Endometrial microvascular endothelial cells (primary cell): ENCODE data around the gene HORMAD1. TPM values are rescaled to one million over a fixed set of nuclear protein-coding genes. Genes with fewer than 3 reads are reported as not detected.
"Not testable (repeated sequence)": the region's sequence is repeated elsewhere in the genome, so short reads cannot be mapped to it uniquely, and the experiment has no call there.

Source experiments
- in situ Hi-C: cut with HindIII; loops from 2 replicates; pipeline ENCODE4 v1.10.0; 2017; ENCODE audit warnings: low sequenced_read_pairs, low pct_unique_long_range_greater_than_20kb; ENCODE audit errors: inconsistent ontology term
- total RNA-seq: library from RNA; depleted of rRNA; stranded (reverse); fragments of >200 nt; gene quantifications from one replicate; pipeline ENCODE4 v1.2.3, GENCODE V29; 2015; ENCODE audit errors: inconsistent ontology term

The HORMAD1 gene
- total RNA-seq, 1 donor from 2014 or later: not detected

DNA sequence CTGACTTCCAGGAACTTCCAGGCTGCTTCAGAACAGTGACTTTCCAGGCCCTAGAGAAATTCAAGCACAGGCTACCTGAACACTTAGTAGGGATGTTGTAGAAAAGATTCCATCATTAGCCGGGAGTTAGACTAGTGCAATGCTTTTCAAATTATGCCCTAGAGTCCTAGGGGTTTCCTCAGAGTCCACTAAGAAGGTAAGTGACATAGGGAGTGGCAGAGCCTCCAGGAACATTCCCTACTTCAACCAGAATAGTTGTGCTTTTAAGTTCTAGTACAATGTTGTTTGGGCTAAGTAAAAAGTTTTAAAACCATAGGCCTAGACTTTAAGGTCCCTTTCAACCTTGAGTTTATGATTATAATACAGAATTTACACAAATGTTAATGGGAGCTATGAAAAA is 14.6 kb downstream of the HORMAD1 start:
- in situ Hi-C loops: no loop called here

DNA sequence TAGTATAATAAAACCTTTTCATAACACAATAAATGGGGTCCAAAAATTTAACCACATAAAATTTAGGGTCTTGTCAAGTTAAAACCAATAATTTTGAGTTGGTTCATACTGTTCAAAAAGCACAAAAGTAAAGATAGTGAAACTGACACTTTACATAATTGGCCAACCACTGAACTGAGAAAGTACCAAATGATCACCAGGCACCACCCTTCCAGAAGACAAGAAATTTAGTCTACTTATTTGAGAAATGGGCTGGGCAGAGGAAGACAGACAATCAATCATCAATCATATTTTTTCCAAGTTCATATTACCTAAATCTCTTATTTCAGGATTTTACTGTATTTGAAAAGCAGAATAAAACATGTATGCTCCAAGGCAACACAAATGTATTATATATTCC is 17.3 kb downstream of the HORMAD1 start:
- in situ Hi-C loops: no loop called here

GRCh38 chr1:150696995-150697927 is 23.4 kb downstream of the HORMAD1 start, which contains the start of gene GOLPH3L:
Gene GOLPH3L (minus strand): TSS chr1:150697154. CDS start chr1:150694838, 2,316 bp downstream.
- in situ Hi-C loops: no loop called here

- in situ Hi-C loops: no loop called here
These were observed 24.1 kb downstream of the HORMAD1 start for GRCh38 chr1:150696590-150696989.

DNA sequence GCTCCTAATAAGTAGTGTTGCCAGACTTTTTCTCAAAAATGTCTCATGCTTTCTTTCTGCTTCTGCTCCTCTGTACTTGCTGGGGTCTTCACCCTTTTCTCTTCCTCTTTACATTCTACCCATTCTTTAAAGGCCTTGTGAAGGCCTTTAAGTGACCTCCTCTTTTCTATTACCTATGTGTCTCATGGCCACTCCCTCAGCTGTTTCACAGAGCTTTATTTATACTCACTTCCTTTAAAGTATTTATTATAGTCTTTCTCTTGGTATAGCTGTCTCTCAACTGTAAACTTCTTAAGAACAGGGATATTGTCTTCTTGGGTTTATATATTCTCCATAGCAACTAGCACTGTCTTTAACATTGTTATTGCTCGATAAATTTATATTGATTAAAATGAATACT is 24.5 kb downstream of the HORMAD1 start:
- in situ Hi-C loops: no loop called here

DNA sequence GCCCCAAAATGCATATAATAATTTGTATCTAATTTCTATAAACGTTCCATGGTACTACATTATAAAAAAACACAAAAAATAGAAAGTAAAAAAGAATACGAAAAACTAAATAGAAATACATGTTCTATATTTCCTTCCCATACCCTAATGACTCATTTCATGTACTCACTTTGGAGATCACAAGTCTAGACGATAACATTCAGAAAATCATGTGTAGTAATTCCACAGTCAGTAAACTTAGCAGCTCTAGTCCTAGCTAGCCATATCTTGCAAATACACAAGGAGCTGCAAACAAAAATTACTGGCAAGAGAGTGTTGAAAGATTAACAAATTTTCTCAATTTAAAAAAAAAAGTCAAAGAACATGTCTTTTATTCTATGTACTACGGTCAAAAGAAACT is 25.1 kb downstream of the HORMAD1 start:
- in situ Hi-C loops: no loop called here

DNA sequence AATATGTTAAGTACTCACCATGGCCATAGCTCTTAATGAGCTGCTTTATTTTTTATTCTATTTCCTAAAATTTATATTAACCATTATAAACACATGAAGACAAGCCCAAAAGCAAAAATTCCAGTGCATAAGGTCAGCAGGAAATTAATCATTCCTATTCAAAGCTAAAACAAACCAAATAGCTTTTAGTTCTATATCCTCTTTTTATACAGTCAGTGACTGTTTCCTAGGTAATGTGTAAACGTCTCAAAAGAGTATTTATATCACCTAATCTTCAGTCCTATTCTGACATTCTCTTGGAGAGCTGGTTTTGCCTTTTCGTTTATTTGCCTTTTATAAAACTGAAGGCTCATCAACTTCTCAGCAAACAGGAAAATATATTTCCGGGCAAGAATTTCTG is 28.0 kb downstream of the HORMAD1 start:
- in situ Hi-C loops: no loop called here

DNA sequence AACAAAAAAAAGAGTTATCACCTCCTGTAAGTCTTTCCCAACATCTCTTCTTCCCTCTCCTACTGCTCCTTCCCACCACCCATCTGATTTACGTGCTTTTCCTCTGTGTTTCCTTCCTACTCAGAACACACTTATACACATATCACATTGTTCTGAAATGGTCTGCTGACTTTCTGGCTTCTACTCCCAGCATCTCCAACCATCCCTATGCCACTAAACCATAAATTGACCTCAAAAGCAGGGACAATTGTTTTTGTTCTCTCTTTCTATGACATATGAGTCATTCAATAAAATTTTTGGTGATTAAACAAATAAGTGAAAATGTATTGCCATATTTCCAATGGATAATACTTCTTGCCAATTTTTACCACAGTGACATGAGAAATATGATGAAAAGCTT is 31.9 kb downstream of the HORMAD1 start:
- in situ Hi-C loops: no loop called here

- in situ Hi-C loops: no loop called here
These were observed 34.4 kb downstream of the HORMAD1 start for GRCh38 chr1:150686275-150686674.

GRCh38 chr1:150683914-150684313 is 36.8 kb downstream of the HORMAD1 start:
- in situ Hi-C loops: no loop called here

GRCh38 chr1:150678988-150679387 is 41.7 kb downstream of the HORMAD1 start:
- in situ Hi-C loops: no loop called here

DNA sequence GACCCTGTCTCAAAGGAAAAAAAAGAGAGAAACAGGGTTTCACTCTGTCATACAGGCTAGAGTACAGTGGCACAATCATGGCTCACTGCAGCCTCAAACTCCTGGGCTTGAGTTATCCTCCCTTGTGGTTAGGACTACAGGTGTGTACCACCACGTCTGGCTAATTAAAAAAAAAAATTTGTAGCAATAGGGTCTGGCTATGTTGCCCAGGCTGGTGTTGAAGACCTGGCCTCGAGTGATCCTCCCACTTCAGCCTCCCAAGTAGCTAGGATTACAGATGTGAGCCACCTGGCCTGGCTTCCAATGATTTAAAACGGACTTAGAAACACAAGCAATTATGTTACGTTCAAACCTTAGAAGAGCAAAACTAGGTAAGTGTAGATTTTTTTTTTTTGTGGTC is 45.8 kb downstream of the HORMAD1 start:
- in situ Hi-C loops: no loop called here

GRCh38 chr1:150663321-150663720 is 57.4 kb downstream of the HORMAD1 start:
- in situ Hi-C loops: no loop called here

GRCh38 chr1:150662811-150663210 is 57.9 kb downstream of the HORMAD1 start:
- in situ Hi-C loops: no loop called here

DNA sequence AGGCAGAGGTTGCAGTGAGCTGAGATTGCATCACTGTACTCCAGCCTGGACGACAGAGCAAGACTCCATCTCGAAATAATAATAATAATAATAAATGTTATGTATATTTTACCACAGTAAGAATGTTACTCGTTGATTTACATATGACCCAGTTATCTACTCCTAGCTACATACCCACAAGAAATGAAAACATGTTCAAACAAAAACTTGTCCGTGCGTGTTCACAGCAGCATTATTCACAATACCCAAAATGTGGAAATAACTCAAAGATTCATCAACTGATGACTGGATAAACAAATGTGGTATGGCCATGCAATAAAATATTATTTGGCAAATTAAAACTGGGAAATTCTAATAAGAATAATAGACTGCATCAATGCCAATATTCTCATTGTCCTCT is 59.5 kb downstream of the HORMAD1 start:
- in situ Hi-C loops: no loop called here

GRCh38 chr1:150660584-150660983 is 60.1 kb downstream of the HORMAD1 start:
- in situ Hi-C loops: no loop called here

DNA sequence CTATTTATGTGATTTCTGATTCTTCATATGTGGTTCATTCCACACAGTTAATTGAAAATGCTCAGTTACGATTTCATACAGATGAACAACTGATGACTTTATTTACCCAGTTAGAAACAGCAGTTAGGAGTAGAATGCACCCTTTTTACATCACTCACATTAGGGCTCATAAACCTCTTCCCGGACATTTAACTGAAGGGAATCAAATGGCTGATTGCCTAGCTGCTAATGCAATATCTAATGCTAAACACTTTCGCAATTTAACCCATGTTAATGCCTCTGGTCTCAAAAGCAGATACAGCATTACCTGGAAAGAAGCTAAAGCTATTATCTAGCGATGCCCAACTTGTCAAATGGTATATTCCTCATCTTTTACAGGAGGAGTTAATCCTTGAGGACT is 63.6 kb downstream of the HORMAD1 start:
- in situ Hi-C loops: not testable (repeated sequence)

- in situ Hi-C loops: not testable (repeated sequence)
These were observed 66.1 kb downstream of the HORMAD1 start for GRCh38 chr1:150654635-150655034.

DNA sequence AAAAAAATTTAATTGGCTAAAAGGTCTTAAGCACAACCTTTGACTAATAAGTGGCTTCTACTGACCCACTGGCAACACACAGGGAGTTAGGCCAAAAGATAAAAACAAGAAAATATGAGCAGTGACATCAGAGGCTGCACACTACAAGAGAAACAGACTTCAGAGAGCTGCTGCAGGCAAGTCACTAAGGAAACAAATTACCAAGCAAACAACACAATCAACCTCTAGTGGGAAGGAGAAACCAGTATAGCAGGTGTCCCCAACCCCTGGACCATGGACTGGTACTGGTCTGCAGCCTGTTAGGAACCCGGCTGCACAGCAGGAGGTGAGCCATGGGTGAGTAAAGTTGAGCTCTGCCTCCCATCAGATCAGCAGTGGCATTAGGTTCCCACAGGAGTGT is 70.5 kb downstream of the HORMAD1 start:
- in situ Hi-C loops: no loop called here

GRCh38 chr1:150649441-150650075 is 71.1 kb downstream of the HORMAD1 start:
- in situ Hi-C loops: no loop called here
